HG03064 (cell line): Measurements from ENCODE around the gene RFX4.

Experiments
- ATAC-seq: cut with Tn5 transposase; IDR thresholded peaks from one replicate; pipeline ENCODE4 v1.9.1; 2021; ENCODE audit warnings: low read depth; ENCODE audit not compliant: unreplicated experiment

Gene RFX4

GRCh38 chr12:106758349-106759110 lies 175.7 kb downstream of the RFX4 start:
- no peak for ATAC-seq

- ATAC-seq = peak; percentile 36
Measured at GRCh38 chr12:106759526-106760183, 176.9 kb downstream of the RFX4 start.

- peak; percentile 98 for ATAC-seq
Measured at GRCh38 chr12:106760184-106760531, 177.4 kb downstream of the RFX4 start.

GRCh38 chr12:106764220-106764619 lies 181.4 kb downstream of the RFX4 start:
- ATAC-seq = no peak

- no peak for ATAC-seq
Measured at GRCh38 chr12:106764738-106765137, 181.9 kb downstream of the RFX4 start.

GRCh38 chr12:106766393-106766826 lies 183.6 kb downstream of the RFX4 start:
- no peak for ATAC-seq

GRCh38 chr12:106767206-106767605 lies 184.4 kb downstream of the RFX4 start:
- no peak for ATAC-seq

GRCh38 chr12:106767954-106768822 lies 185.4 kb downstream of the RFX4 start:
- no peak for ATAC-seq

GRCh38 chr12:106769078-106769477 lies 186.3 kb downstream of the RFX4 start:
- no peak for ATAC-seq

- no peak for ATAC-seq
Measured at GRCh38 chr12:106769546-106769945, 186.7 kb downstream of the RFX4 start.

- ATAC-seq = no peak
Measured at GRCh38 chr12:106771425-106771824, 188.6 kb downstream of the RFX4 start.

- no peak for ATAC-seq
Measured at GRCh38 chr12:106773286-106774004, 190.6 kb downstream of the RFX4 start.

GRCh38 chr12:106774005-106774807 lies 191.4 kb downstream of the RFX4 start, which contains the start of gene RIC8B:
TSS of gene RIC8B (plus strand) at chr12:106774682. CDS start at chr12:106774746, 64 bp downstream.
- ATAC-seq = peak; percentile 90

- ATAC-seq = no peak
Measured at GRCh38 chr12:106774808-106775524, 192.2 kb downstream of the RFX4 start.

GRCh38 chr12:106776897-106777296 lies 194.1 kb downstream of the RFX4 start:
- no peak for ATAC-seq

- ATAC-seq = no peak
Measured at GRCh38 chr12:106780010-106780631, 197.3 kb downstream of the RFX4 start.

GRCh38 chr12:106782619-106783018 lies 199.8 kb downstream of the RFX4 start:
- no peak for ATAC-seq

GRCh38 chr12:106783515-106783914 lies 200.7 kb downstream of the RFX4 start:
- no peak for ATAC-seq

GRCh38 chr12:106790020-106790419 lies 207.2 kb downstream of the RFX4 start:
- no peak for ATAC-seq
